GM12878 (cell line): ENCODE measurements around the gene RAB3A. TPM values are rescaled to one million over a fixed set of nuclear protein-coding genes. Genes with fewer than 3 reads are reported as not detected.
A peak's percentile ranks its signal among the peaks of the same experiment; 100 is the strongest.

Experiments
- ATAC-seq: fragments of 200-7000 bp; cut with Tn5 transposase; 3 replicates; pipeline ENCODE4 v1.9.1; 2020; ENCODE audit warnings: mild to moderate bottlenecking, moderate library complexity
- BruUV-seq: library from RNA; stranded (reverse); fragments of 400-500 nt; replicated peaks from 2 replicates; lab custom pipeline; 2021; lab: Mats Ljungman, UMichigan
- CTCF ChIA-PET: fragments of 300-600 bp; sonication (Branson Sonifier 250); formaldehyde crosslinking; extraction: SDS; loops from one replicate; lab custom pipeline; 2021; ENCODE audit warnings: inconsistent platforms; lab: Yijun Ruan, JAX
- POLR2A ChIA-PET: fragments of 350-600 bp; formaldehyde crosslinking; extraction: SDS; loops from one replicate; lab custom pipeline; 2021; ENCODE audit warnings: inconsistent platforms; lab: Charles Lee
- RAD21 ChIA-PET: fragments of 300-600 bp; sonication (Branson Sonifier 250); formaldehyde crosslinking; loops from one replicate; lab custom pipeline; 2023; ENCODE audit warnings: antibody characterized with exemption; ENCODE audit not compliant: unreplicated experiment; lab: Charles Lee
- SMC1A ChIA-PET: fragments of 300-600 bp; sonication (Branson Sonifier 250); formaldehyde crosslinking; loops from one replicate; lab custom pipeline; 2023; ENCODE audit not compliant: unreplicated experiment, uncharacterized antibody; lab: Charles Lee
- DNase-seq: peaks from one replicate; pipeline ENCODE4 v3.0.0-alpha.2; 2011; ENCODE audit warnings: low read depth, low spot score
- FAIRE-seq: peaks from 3 replicates; lab custom pipeline; 2011; peaks lifted over from hg19 to GRCh38; lab: Jason Lieb, UNC
- H2AFZ ChIP-seq: 2 replicates; pipeline ENCODE4 v1.6.0; 2011; ENCODE audit warnings: low read depth, low read length, control low read depth; ENCODE audit not compliant: control insufficient read depth
- H3K27ac ChIP-seq: 2 replicates; pipeline ENCODE4 v1.5.1; 2011; ENCODE audit warnings: control low read depth; ENCODE audit not compliant: control insufficient read depth, insufficient read depth
- H3K27me3 ChIP-seq, 2 experiments: replicated peaks in 1 of 2; 2 replicates each; pipeline versions ENCODE4 v1.6.0 to v1.6.1; 2011; ENCODE audit warnings: low read length in 1 of 2; ENCODE audit not compliant: control insufficient read depth in 2 of 2, insufficient read depth in 2 of 2
- H3K36me3 ChIP-seq, 2 experiments: 2 replicates each; pipeline ENCODE4 v1.5.1; 2011; ENCODE audit warnings: low read length in 1 of 2; ENCODE audit not compliant: control insufficient read depth in 2 of 2, insufficient read depth in 2 of 2
- H3K4me1 ChIP-seq: 2 replicates; pipeline ENCODE4 v1.6.1; 2011; ENCODE audit warnings: mild to moderate bottlenecking, low read length, moderate library complexity, mixed read lengths; ENCODE audit not compliant: control insufficient read depth, insufficient read depth
- H3K4me2 ChIP-seq: 2 replicates; pipeline ENCODE4 v1.6.0; 2011; ENCODE audit warnings: control low read depth; ENCODE audit not compliant: control insufficient read depth, insufficient read depth
- H3K4me3 ChIP-seq: fragments of 200-600 bp; sonication (generic); 2 replicates; pipeline ENCODE4 v1.5.1; 2016
- H3K79me2 ChIP-seq: 2 replicates; pipeline ENCODE4 v1.6.0; 2011; ENCODE audit warnings: low read length; ENCODE audit not compliant: control insufficient read depth, insufficient read depth
- H3K9ac ChIP-seq: 2 replicates; pipeline ENCODE4 v1.8.0; 2011; ENCODE audit warnings: low read length, control low read depth, mixed read lengths; ENCODE audit not compliant: control insufficient read depth, insufficient read depth
- H3K9me3 ChIP-seq: replicated peaks from 3 replicates; pipeline ENCODE4 v1.5.1; 2011; ENCODE audit warnings: mild to moderate bottlenecking, low read length; ENCODE audit not compliant: control insufficient read depth, insufficient read depth
- H4K20me1 ChIP-seq: 2 replicates; pipeline ENCODE4 v1.6.0; 2011; ENCODE audit not compliant: control insufficient read depth, insufficient read depth
- BRCA1 ChIP-seq: IDR thresholded peaks from 2 replicates; pipeline ENCODE4 v1.6.1; 2011; ENCODE audit warnings: low read depth, low read length, improper control_type of control experiment
- HDGF ChIP-seq: fragments of 450-650 bp; IDR thresholded peaks from 2 replicates; pipeline ENCODE4 v1.6.1; 2016; ENCODE audit warnings: antibody characterized with exemption
- JUNB ChIP-seq: IDR thresholded peaks from 2 replicates; pipeline ENCODE4 v1.6.1; 2016; ENCODE audit warnings: antibody characterized with exemption, mild to moderate bottlenecking
- KLF5 ChIP-seq: fragments of 450-650 bp; IDR thresholded peaks from 2 replicates; pipeline ENCODE4 v1.6.1; 2014; ENCODE audit warnings: mild to moderate bottlenecking; ENCODE audit not compliant: partially characterized antibody
- MYB ChIP-seq: fragments of 150-350 bp; IDR thresholded peaks from 2 replicates; pipeline ENCODE4 v1.6.1; 2014; ENCODE audit warnings: mild to moderate bottlenecking, low read depth, low read length, borderline replicate concordance
- MYC ChIP-seq: IDR thresholded peaks from 2 replicates; pipeline ENCODE4 v1.6.1; 2011; ENCODE audit warnings: mild to moderate bottlenecking, low read length, moderate library complexity, inconsistent platforms; ENCODE audit not compliant: insufficient read depth, insufficient replicate concordance, insufficient read length, severe bottlenecking
- REST ChIP-seq: IDR thresholded peaks from 2 replicates; pipeline ENCODE4 v1.6.1; 2012; ENCODE audit warnings: mild to moderate bottlenecking, low read depth, low read length
- USF2 ChIP-seq: IDR thresholded peaks from 2 replicates; pipeline ENCODE4 v1.6.1; 2011; ENCODE audit warnings: low read depth, low read length, improper control_type of control experiment, borderline replicate concordance
- WGBS: methylation state at CpG from one replicate; pipeline ENCODE4 v1.1.6; 2016; ENCODE audit warnings: low lambda C conversion rate; ENCODE audit not compliant: insufficient replicate concordance, insufficient coverage; ENCODE audit errors: missing lambda C conversion rate; 5-methylcytosine and 5-hydroxymethylcytosine counted together
- in situ Hi-C: fragments of 300-500 bp; cut with MboI; formaldehyde crosslinking; loops from 9 replicates; pipeline ENCODE4 v1.14.3; 2018; ENCODE audit warnings: mixed read lengths
- intact Hi-C: fragments of 100-400 bp; cut with micrococcal nuclease; formaldehyde crosslinking; loops from one replicate; pipeline ENCODE4 v1.14.2; 2022; ENCODE audit not compliant: unreplicated experiment
- polyA plus RNA-seq, 11 experiments: library from polyadenylated mRNA; depleted of rRNA in 4 of 11; unstranded in 6 of 11; stranded (reverse) in 5 of 11; fragments of >200 nt; fragmentation: Nextera tagmentation in 4 of 11; fragmentation: Illumina TruSeq in 1 of 11; extraction: Ambion mirVana in 4 of 11; extraction: Trizol in 1 of 11; gene quantifications; 1 replicate in 1 of 11; 2 replicates in 10 of 11; pipeline versions ENCODE4 v1.2.1 to v1.2.3, GENCODE V29; 2011 to 2016; ENCODE audit warnings: inconsistent platforms in 2 of 11, missing spikeins in 2 of 11, low read depth in 1 of 11
- total RNA-seq, 4 experiments: library from RNA; depleted of rRNA in 3 of 4; stranded (reverse); fragments of >200 nt in 3 of 4; fragmentation: Illumina TruSeq in 1 of 4; extraction: Trizol in 1 of 4; gene quantifications; 2 replicates each; pipeline versions ENCODE4 v1.2.1 to v1.2.3, GENCODE V29; 2013 to 2021
- TF ChIP-seq, protein P1 (sequence below): fragments of 450-650 bp; IDR thresholded peaks from 2 replicates; pipeline ENCODE4 v1.6.1; 2017; ENCODE audit warnings: antibody characterized with exemption, mild to moderate bottlenecking, moderate library complexity
- TF ChIP-seq, protein P2 (sequence below): fragments of 450-650 bp; IDR thresholded peaks from 2 replicates; pipeline ENCODE4 v1.6.1; 2017; ENCODE audit warnings: low read depth, mild to moderate bottlenecking, moderate library complexity

Gene RAB3A
- total and polyA plus RNA-seq, 10 of the 15 experiments (the other 5 are each of a cell fraction or from before 2014, with no cell fraction given) = 0.07 to 3.5 (median 1.2) TPM; not detected in 1

- TF ChIP-seq REST = no peak
These were observed 33.1 kb downstream of the RAB3A start (continued) for GRCh38 chr19:18170714-18171255.

- no peak for DNase-seq
- intact Hi-C loops (loop anchor here (1.0 to 2.0 kb wide), 3 partner anchors 56 to 162 kb away; no protein-coding TSS in a partner anchor), in situ Hi-C loops (no loop called here)
- ChIA-PET POLR2A (interaction anchor here (0.5 to 1.7 kb wide), 5 partner anchors 12 to 82 kb away, joined by 3 to 9 read pairs (median 5); no protein-coding TSS in a partner anchor), SMC1A (interaction anchor here (1.0 to 1.8 kb wide), 14 partner anchors 14 to 109 kb away, joined by 3 to 10 read pairs (median 4); no protein-coding TSS in a partner anchor), CTCF (interaction anchor here (0.6 to 3.2 kb wide), 26 partner anchors 8 to 161 kb away, joined by 3 to 21 read pairs (median 4); partner anchors contain the start of genes ARRDC2, MAST3, MPV17L2 and PIK3R2), RAD21 (interaction anchor here (0.7 to 2.3 kb wide), 17 partner anchors 13 to 214 kb away, joined by 3 to 14 read pairs (median 4); partner anchors contain the start of genes ARRDC2, MAST3, MPV17L2 and PIK3R2)
- no peak overlapping the region; the same call in 1 of the 2 replicates for H3K4me3 ChIP-seq
- peak overlapping the region; percentile 97 for H3K27ac ChIP-seq
- peaks cover 48% of the 10 kb centered on the region for H3K4me1 ChIP-seq
- H3K36me3 ChIP-seq = peaks cover 0 to 4% of the 10 kb centered on the region in 2 experiments; a peak in 3 of 4 replicates
- ATAC-seq = peak; percentile 31
- no peak overlapping the region for H2AFZ ChIP-seq
- peaks cover 4% of the 10 kb centered on the region for H3K79me2 ChIP-seq
- H3K27me3 ChIP-seq = no peaks in the 10 kb centered on the region
- no TSS peak for BruUV-seq
- no peaks in the 10 kb centered on the region for H4K20me1 ChIP-seq
- no peaks in the 10 kb centered on the region for H3K9me3 ChIP-seq
- peak overlapping the region; percentile 77 for H3K9ac ChIP-seq
- H3K4me2 ChIP-seq = peak overlapping the region; percentile 85
- FAIRE-seq = no peak
- WGBS = 89% methylated on average over 62 of the region's 66 CpGs
- TF ChIP-seq, protein P1, sequence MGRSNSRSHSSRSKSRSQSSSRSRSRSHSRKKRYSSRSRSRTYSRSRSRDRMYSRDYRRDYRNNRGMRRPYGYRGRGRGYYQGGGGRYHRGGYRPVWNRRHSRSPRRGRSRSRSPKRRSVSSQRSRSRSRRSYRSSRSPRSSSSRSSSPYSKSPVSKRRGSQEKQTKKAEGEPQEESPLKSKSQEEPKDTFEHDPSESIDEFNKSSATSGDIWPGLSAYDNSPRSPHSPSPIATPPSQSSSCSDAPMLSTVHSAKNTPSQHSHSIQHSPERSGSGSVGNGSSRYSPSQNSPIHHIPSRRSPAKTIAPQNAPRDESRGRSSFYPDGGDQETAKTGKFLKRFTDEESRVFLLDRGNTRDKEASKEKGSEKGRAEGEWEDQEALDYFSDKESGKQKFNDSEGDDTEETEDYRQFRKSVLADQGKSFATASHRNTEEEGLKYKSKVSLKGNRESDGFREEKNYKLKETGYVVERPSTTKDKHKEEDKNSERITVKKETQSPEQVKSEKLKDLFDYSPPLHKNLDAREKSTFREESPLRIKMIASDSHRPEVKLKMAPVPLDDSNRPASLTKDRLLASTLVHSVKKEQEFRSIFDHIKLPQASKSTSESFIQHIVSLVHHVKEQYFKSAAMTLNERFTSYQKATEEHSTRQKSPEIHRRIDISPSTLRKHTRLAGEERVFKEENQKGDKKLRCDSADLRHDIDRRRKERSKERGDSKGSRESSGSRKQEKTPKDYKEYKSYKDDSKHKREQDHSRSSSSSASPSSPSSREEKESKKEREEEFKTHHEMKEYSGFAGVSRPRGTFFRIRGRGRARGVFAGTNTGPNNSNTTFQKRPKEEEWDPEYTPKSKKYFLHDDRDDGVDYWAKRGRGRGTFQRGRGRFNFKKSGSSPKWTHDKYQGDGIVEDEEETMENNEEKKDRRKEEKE = no peak
- TF ChIP-seq BRCA1 (no peak), JUNB (no peak), KLF5 (no peak), MYC (no peak), HDGF (peak; percentile 13; the same call in 1 of the 2 replicates), MYB (no peak), USF2 (no peak)
- TF ChIP-seq, protein P2, sequence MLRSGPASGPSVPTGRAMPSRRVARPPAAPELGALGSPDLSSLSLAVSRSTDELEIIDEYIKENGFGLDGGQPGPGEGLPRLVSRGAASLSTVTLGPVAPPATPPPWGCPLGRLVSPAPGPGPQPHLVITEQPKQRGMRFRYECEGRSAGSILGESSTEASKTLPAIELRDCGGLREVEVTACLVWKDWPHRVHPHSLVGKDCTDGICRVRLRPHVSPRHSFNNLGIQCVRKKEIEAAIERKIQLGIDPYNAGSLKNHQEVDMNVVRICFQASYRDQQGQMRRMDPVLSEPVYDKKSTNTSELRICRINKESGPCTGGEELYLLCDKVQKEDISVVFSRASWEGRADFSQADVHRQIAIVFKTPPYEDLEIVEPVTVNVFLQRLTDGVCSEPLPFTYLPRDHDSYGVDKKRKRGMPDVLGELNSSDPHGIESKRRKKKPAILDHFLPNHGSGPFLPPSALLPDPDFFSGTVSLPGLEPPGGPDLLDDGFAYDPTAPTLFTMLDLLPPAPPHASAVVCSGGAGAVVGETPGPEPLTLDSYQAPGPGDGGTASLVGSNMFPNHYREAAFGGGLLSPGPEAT = no peak
These were observed 35.0 kb downstream of the RAB3A start for GRCh38 chr19:18168673-18169381.
